Urinary bladder (tissue), 4 donors: ENCODE data around the gene C1R. TPM values are rescaled to one million over a fixed set of nuclear protein-coding genes. Genes with fewer than 3 reads are reported as not detected.
"Not testable (repeated sequence)": the region's sequence is repeated elsewhere in the genome, so short reads cannot be mapped to it uniquely, and the experiment has no call there.

ENCODE experiments used
- DNase-seq: peaks from one replicate; pipeline ENCODE4 v3.0.0-alpha.2; 2015; ENCODE audit errors: extremely low spot score
- H3K27ac ChIP-seq: one replicate; pipeline ENCODE4 v1.5.1; 2013; ENCODE audit warnings: low read depth, mild to moderate bottlenecking, moderate library complexity
- H3K36me3 ChIP-seq: one replicate; pipeline ENCODE4 v1.6.1; 2013; ENCODE audit warnings: mild to moderate bottlenecking, moderate library complexity; ENCODE audit not compliant: insufficient read depth
- H3K4me1 ChIP-seq: one replicate; pipeline ENCODE4 v1.6.1; 2013; ENCODE audit warnings: mild to moderate bottlenecking, moderate library complexity; ENCODE audit not compliant: insufficient read depth
- H3K4me3 ChIP-seq: one replicate; pipeline ENCODE4 v1.5.1; 2013; ENCODE audit warnings: low read depth, low read length
- WGBS: extraction: QIAGEN DNeasy Blood & Tissue Kit; methylation state at CpG from one replicate; pipeline ENCODE4 v1.1.7; 2013; 5-methylcytosine and 5-hydroxymethylcytosine counted together
- polyA plus RNA-seq: library from polyadenylated mRNA; stranded (reverse); fragments of 200-250 nt; gene quantifications from one replicate; pipeline ENCODE4 v1.2.3, GENCODE V29; 2013
- total RNA-seq: library from RNA; depleted of rRNA; stranded (reverse); fragments of >200 nt; gene quantifications from one replicate; pipeline ENCODE4 v1.2.3, GENCODE V29; 2014
- donor health status: healthy with polysubstance abuse.
- donor health status: healthy.

The C1R gene
- total and polyA plus RNA-seq, 2 donors: 174 to 1,192 TPM

GRCh38 chr12:7061138-7061537 lies 31.1 kb downstream of the C1R start:
- peak overlapping the region; percentile 36 for H3K4me3 ChIP-seq
- peak overlapping the region; percentile 33 for H3K27ac ChIP-seq
- WGBS: 43% methylated on average over 13 of the region's 13 CpGs
- DNase-seq: no peak
- H3K4me1 ChIP-seq: no peaks in the 10 kb centered on the region
- H3K36me3 ChIP-seq: no peaks in the 10 kb centered on the region

GRCh38 chr12:7060353-7060954 lies 31.8 kb downstream of the C1R start, which contains the start of gene C1S:
Gene C1S, plus strand, starts transcription at chr12:7060718. Its CDS starts 1,195 bp downstream, at chr12:7061913.
- peak within 1 kb of the TSS; percentile 36 for H3K4me3 ChIP-seq

GRCh38 chr12:7059780-7060179 lies 32.5 kb downstream of the C1R start:
- 93% methylated on average over 4 of the region's 4 CpGs for WGBS
- Histone ChIP-seq H3K27ac (no peak overlapping the region), H3K4me3 (no peak overlapping the region), H3K4me1 (no peaks in the 10 kb centered on the region), H3K36me3 (no peaks in the 10 kb centered on the region)
- no peak for DNase-seq

More at GRCh38 chr12:7060353-7060954, 31.8 kb downstream of the C1R start, which contains the start of gene C1S:
- peak; percentile 64 for DNase-seq
- peak within 1 kb of the TSS; percentile 38 for H3K27ac ChIP-seq
- 17% methylated on average over 10 of the region's 10 CpGs for WGBS
- H3K4me1 ChIP-seq: no peaks in the 10 kb centered on the region
- no peaks in the 10 kb centered on the region for H3K36me3 ChIP-seq

GRCh38 chr12:7058850-7059395 lies 33.3 kb downstream of the C1R start:
- Histone ChIP-seq H3K36me3 (no peaks in the 10 kb centered on the region), H3K4me1 (no peaks in the 10 kb centered on the region), H3K4me3 (no peak overlapping the region), H3K27ac (no peak overlapping the region)
- DNase-seq: no peak
- 92% methylated on average over 9 of the region's 9 CpGs for WGBS

GRCh38 chr12:7058163-7058845 lies 33.9 kb downstream of the C1R start:
- Histone ChIP-seq H3K4me1 (no peaks in the 10 kb centered on the region), H3K36me3 (no peaks in the 10 kb centered on the region), H3K4me3 (no peak overlapping the region), H3K27ac (no peak overlapping the region)
- DNase-seq: no peak
- 77% methylated on average over 3 of the region's 3 CpGs for WGBS

- 98% methylated on average over 2 of the region's 2 CpGs for WGBS
- H3K36me3 ChIP-seq, DNase-seq, H3K4me1 ChIP-seq, H3K4me3 ChIP-seq, H3K27ac ChIP-seq: not testable (repeated sequence)
Observed at GRCh38 chr12:7055736-7056135, 36.5 kb downstream of the C1R start.

GRCh38 chr12:7054925-7055324 lies 37.3 kb downstream of the C1R start:
- Histone ChIP-seq H3K36me3 (no peaks in the 10 kb centered on the region), H3K4me1 (no peaks in the 10 kb centered on the region), H3K27ac (no peak overlapping the region), H3K4me3 (no peak overlapping the region)
- WGBS: 85% methylated on average over 4 of the region's 4 CpGs
- no peak for DNase-seq

GRCh38 chr12:7049973-7050372 lies 42.3 kb downstream of the C1R start:
- WGBS: 94% methylated on average over 3 of the region's 3 CpGs
- not testable (repeated sequence) for H3K4me1 ChIP-seq

GRCh38 chr12:7049445-7049951 lies 42.7 kb downstream of the C1R start:
- H3K36me3 ChIP-seq, H3K4me3 ChIP-seq, H3K4me1 ChIP-seq, DNase-seq, H3K27ac ChIP-seq: not testable (repeated sequence)
- WGBS: 85% methylated on average over 10 of the region's 10 CpGs

More at GRCh38 chr12:7049973-7050372, 42.3 kb downstream of the C1R start:
- H3K36me3 ChIP-seq, H3K4me3 ChIP-seq, H3K27ac ChIP-seq, DNase-seq: not testable (repeated sequence)

- Histone ChIP-seq H3K4me3 (no peak overlapping the region), H3K27ac (no peak overlapping the region), H3K36me3 (no peaks in the 10 kb centered on the region), H3K4me1 (no peaks in the 10 kb centered on the region)
- DNase-seq: no peak
- 71% methylated on average over 5 of the region's 5 CpGs for WGBS
Observed at GRCh38 chr12:7047306-7047705, 44.9 kb downstream of the C1R start.

- no peaks in the 10 kb centered on the region for H3K36me3 ChIP-seq
- no peak overlapping the region for H3K4me3 ChIP-seq
- DNase-seq: no peak
- no peak overlapping the region for H3K27ac ChIP-seq
- 82% methylated on average over 5 of the region's 5 CpGs for WGBS
- H3K4me1 ChIP-seq: no peaks in the 10 kb centered on the region
Observed at GRCh38 chr12:7046383-7047105, 45.7 kb downstream of the C1R start.

- no peak overlapping the region for H3K27ac ChIP-seq
- WGBS: 90% methylated on average over 9 of the region's 9 CpGs
- no peak overlapping the region for H3K4me3 ChIP-seq
- no peak for DNase-seq
- H3K4me1 ChIP-seq: no peaks in the 10 kb centered on the region
- no peaks in the 10 kb centered on the region for H3K36me3 ChIP-seq
Observed at GRCh38 chr12:7045913-7046312, 46.3 kb downstream of the C1R start.

GRCh38 chr12:7042842-7043241 lies 49.4 kb downstream of the C1R start:
- no peaks in the 10 kb centered on the region for H3K36me3 ChIP-seq
- DNase-seq: no peak
- no peak overlapping the region for H3K4me3 ChIP-seq
- no peak overlapping the region for H3K27ac ChIP-seq
- 57% methylated on average over 6 of the region's 6 CpGs for WGBS
- H3K4me1 ChIP-seq: no peaks in the 10 kb centered on the region
